NCI-H1930 (cell line): ENCODE results near the gene HPSE2.
"Not testable (repeated sequence)": the region's sequence is repeated elsewhere in the genome, so short reads cannot be mapped to it uniquely, and the experiment has no call there.

ENCODE experiments used
- DNase-seq, 2 experiments: peaks; one replicate each; lab custom pipeline; 2025; lab: John Stamatoyannopoulos, UW

The HPSE2 gene

DNA sequence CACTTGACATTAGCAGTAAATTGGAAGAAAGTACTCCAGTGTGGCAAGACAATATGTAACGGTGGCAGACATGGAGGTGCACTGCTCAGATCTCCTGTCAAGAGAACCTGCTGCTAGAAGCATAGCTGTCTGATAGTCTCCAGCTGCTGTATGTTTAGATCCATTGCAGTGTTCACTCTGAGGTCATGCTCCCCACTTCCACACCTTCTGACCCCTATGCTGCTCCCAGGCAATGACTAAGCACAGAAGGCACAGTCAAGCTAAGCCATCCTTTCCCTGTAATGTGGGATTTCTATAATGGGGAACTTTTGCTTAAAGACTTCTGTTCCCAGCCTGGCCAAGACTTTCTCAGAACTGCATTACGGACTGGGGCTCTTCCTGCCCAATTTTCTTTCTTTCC is 315.8 kb downstream of the HPSE2 start:
- DNase-seq: no peak

DNA sequence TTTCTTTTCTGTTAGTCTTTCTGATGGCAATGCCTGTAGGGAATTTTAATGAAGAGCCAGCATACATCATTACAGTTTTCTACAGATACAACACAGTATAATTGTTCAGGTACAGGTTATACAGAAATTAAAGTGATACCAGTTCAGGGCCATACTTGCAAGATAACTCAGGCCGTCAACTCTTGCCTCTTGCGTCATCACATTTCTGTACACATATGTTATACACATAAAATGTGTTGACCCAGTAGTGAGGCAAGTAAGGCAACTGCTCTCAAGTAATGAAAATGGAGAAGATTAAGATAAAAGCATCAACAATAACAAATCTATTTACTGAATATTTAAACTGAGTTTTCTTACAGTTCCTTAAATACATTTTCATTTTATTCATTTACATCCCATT is 317.8 kb downstream of the HPSE2 start:
- no peak for DNase-seq

DNA sequence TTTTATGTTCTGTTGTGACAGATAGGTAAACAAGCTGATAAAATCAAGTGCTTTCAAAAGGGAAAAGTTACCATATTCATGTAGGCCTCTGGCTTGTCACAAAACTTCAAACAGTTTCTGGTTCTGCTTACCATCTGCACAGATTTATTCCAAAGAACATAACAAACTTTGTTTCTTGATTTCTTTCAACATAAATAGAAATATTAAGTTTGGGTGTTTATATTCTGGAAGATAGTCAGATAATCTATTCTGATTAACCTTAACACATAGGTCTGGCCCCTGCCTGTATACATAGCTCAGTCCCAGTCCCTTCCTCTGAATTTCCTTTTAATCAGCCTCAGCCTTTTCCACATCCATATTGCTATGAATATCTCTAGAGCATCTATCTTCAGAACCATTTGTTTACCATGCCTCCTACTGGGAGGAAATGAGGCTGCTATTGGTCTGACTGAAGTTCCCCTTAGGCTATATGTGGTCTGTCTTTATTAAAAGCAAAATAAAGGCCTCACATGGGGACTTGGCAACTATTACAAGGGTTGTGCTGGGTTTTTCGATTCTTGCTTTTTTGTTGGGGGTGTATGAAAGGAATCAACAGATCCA is 319.0 kb downstream of the HPSE2 start:
- DNase-seq: no peak

DNA sequence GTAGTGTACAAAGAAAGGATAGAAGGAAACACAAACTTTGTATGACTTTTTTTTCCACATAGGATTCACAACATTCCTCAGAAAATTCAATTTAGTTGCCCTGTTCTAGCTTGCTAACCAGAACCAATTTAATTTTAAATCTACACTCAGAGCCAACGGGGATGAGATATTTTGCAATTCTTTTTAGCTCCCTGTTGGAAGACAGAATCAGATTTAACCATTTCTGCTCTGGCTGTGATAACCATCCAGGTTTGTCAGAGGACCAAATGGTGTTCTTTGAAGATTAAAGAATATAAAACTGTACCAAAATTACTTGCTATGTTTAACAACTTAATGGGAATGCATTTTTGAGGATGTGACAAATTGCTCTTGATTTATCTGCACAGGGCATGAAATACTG is 319.7 kb downstream of the HPSE2 start:
- no peak for DNase-seq

DNA sequence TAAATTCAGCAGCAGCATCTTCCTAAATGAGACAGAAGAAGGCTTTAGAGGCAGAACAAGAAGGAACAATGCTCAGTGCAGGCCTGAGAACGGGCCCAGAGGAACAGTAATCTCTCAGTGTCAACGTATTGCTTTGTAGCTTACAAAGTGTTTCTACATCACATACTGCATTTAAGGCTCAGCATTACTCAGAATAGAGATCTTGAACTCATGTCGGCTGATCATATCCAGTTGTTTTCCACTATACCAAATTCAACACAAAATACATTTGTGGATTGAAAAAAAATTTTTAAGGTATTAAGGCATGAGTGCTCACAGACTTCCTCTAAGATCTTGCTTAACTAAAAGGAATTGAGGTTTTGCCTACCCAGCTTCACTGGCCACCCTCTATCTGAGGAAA is 325.1 kb downstream of the HPSE2 start:
- DNase-seq: no peak

DNA sequence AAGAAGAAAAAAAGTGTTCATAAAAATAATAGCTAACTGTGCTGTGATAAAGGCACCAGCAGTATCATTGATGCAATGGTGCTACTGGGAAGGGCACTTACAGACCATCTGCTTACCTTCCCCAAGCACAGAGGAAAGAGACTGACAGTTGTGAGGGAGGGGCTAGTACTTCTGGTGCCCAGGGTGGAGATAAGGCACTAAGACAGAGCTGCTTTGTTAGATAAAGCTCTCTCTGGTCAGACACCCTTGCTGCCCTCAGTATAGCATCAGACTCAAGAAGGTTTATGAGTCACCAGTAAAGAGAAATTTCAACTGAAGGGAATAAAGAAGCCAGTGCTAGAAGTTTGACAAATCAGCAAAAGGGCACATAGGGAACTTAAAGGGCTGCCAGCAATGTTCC is 325.6 kb downstream of the HPSE2 start:
- no peak for DNase-seq

DNA sequence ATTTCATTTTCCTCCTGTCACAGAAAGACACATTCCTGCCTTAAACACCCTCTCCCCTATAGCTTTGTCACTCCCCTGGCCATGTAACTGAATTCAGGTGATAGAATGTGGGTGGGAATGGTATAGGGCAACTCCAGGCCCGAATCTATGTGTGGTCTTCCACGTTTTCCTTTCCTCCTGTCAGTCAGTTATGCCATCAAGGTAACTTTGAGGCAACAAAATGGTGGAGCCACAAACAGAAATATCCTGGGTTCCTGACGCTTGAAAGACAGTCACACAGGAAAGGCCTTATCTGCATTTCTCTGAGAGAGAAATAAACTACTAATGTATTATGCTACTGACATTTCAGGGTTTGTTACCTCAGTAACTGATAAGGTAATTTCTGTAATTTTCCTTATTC is 326.8 kb downstream of the HPSE2 start:
- no peak for DNase-seq

DNA sequence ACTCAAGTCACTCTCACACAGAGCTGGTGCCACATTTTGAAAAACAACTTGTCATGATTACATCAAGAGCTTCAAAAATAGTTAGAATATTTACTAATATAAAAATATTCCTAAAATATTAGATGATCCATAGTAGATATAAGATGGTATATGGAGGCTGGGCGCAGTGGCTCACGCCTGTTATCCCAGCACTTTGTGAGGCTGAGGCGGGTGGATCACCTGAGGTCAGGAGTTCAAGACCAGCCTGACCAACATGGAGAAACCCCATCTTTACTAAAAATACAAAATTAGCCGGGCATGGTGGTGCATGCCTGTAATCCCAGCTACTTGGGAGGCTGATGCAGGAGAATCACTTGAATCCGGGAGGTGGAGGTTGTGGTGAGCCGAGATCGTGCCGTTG is 327.4 kb downstream of the HPSE2 start:
- DNase-seq: not testable (repeated sequence)

DNA sequence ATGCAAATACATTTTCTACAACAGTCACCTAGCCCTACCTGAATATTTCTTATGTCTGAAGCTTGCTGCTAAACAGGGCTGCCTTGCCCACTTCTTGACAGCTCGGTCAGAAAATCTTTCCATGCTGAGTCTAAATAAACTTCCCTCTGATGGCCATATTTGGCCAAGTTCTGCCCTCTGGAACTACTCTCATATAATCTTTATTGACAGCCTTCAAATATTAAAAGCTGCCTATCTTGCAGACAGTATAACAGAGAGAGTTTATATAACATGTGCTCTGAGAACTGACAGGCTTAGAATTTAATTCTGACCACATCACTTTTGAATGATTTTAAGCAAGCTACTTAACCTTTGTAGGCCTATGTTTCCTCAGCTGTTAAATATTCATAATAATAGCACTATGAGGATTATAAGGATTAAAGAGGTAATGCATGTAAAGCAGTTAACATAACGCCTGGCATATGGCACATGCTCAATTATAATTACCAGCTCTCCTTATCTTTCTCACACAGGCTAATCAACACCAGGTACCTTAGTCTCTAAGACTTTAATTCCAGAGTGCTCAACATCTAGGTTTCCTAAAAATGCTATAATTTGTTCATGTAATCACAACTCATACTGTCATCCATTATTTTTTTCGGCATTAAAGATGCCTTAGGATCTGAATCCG is 334.1 kb downstream of the HPSE2 start:
- DNase-seq: no peak

DNA sequence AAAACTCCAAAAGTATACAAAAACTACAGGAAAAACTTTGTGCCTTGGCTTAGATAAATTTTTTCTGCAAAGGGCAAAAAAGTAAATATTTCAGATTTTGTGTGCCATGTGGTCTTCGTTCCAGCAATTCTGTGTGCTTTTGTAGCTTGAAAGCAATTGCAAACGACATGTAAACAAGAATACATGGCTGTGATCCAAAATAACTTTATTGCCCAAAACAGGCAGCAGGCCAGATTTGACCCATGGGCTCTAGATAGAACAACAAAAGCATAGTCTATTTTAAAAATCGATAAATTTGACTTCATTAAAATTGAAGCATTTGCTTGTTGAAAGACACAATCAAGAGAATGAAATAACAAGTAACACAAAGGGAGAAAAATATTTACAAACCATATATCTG is 336.6 kb downstream of the HPSE2 start:
- DNase-seq: no peak

DNA sequence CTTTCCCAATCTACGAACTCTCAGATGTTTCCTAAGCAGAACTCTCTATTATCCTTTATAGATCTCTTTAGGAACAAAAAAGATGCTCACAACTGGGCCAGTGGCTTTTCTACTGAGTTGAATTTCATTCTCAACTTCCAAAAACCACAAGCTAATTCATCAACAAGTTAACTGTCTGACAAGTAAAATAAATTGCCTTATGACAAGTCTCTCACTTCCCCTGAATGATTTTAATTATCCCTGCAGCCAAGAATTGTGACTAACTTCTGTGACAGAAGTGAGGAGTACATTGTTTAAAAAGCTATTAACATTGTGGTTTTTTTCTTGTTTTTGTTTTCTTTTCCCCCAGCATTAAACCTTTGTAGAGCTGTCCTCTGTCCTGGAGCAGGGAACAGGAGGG is 343.1 kb downstream of the HPSE2 start:
- DNase-seq: no peak

DNA sequence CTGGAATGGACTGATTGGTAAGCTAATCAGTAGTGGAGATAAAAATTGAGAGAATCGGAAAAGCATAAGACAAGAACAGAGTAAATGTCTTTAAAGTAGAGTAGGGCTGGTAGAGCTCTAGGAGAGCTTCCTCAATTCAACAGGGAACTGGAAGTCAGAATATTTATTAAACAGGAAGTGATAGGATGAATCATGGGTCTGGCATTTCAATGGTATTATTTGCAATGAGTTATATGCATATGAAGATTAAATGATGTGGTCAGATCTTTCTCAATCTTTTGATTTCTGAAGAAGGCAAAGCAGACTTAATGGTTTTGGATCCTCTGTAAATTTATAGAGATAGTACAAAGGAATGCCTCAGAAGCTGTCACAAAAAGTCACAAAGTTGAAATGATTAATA is 349.0 kb downstream of the HPSE2 start:
- no peak for DNase-seq

DNA sequence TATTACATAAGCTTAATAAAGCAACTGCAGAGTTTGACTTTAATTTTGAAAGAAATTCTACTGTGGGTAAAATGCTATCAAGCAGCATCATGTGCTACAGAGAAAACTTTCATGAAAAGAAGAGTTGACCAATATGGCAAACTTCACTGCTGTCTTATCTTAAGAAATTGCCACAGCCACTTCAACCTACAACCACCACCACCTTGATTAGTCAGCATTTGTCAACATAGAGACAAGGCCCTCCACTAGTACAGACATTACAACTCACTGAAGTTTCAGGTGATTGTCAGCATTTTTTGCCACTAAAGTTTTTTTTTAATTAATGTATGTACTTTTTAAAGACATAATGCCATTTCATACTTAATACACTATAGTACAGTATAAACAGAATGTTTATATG is 350.3 kb downstream of the HPSE2 start:
- no peak for DNase-seq

DNA sequence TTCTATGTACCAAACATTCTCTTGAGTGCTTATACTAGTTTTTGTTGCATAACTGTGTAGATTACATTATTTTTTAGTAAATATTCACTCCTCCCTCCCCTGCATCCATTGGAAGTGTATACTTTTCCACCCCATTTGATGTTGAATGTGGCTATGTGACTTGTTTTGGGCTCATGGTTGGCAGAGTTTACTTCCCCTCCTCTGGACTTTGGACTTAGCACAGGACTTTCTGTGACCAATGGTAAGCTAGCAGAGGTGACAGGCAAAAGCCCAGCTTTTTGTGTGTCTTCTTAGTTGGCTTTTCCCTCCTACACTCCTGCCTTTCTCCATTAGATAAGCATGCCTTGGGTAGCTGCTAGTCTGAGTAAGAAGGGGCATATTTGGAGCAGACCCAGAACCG is 353.9 kb downstream of the HPSE2 start:
- no peak for DNase-seq

DNA sequence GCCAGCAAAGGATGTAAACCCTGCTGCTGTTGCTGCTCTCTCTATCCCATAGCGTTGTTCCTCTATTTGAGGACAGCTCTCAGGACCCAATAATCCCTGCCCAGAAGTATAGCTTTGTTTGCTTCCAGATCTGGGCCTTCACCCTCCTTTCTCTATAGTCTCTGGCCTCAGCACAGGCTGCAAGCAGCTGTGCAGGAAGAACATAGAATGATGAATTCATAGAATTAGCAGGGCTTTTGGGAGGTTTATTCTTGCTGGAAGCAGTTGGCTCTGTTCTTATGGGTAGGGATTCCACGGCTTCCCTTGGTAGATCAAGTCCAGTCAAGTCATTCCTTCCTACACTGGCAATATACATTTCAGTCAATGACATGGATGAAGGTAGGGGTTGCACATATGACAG is 354.7 kb downstream of the HPSE2 start:
- no peak for DNase-seq

DNA sequence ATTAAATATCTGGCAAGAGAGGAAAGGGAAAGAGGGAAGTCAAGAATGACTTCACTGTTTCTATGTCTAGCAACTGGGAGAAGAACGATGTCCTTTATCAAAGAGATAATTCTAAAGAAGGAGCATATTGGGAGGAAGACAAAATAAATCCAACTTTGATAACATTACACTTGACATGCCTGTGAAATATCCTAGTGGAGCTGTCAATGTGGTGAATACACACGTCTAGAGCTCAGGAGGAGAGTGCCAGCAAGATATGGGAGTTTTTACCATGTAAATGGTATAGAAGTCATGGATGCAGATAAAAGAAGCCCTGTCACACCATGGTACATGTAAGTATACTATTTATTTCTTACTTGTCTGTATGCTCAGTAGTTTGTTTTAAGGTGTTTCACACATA is 356.7 kb downstream of the HPSE2 start:
- no peak for DNase-seq

DNA sequence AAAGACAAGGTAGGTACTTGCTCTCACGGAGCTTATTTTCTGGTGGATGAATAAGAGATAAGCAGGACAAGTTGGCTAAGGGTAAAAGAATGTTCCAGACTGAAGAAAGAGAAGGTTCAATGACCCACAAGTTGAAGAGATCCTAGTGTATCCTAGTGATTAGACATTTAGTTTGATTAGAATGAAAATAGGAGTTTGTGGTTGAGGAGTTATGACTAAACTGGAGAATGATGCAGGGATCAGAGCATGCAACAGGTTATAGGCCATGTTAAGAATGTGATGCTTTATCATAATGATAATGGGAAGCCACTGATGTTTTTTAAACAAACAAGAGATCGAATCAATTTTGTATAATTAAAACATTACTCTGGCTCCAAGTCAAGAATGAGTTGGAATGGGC is 357.2 kb downstream of the HPSE2 start:
- DNase-seq: no peak

DNA sequence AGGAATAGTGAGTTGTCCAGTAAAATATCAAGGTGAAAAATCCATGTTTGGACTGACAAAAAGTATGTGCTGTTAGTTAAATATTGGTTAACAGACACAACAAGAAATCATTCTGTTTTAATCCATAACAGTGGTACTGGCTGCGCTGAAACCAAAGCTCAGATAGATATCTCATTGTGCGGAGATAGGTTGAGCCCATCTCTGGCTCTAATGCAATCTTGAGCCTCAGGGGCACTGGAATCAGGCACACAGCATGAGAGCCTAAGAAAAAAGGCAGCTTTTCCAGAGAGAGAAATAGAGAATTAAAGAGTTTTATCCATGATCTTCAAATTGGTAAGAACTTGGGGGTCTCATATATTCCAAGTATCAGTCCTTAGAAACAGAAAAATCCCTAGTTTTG is 373.7 kb downstream of the HPSE2 start:
- no peak for DNase-seq

DNA sequence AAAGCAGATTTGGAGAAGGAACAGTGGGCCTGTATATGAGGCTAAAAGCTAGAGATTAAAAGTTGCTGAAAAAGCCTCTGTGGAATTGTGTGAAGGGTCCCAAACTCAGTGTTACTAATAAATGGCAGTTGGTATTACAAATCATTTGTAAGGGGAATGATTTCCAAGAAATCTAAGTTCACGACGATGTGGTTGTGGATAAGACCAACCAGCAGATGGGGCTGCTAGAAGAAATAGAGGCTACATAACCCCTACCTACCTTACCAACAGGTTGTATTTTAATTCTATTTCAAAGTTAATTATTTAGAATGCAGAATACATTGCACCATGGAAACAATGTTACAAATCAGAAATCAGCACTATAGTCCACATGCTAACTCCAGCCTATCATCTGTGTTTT is 377.1 kb downstream of the HPSE2 start:
- DNase-seq: no peak

DNA sequence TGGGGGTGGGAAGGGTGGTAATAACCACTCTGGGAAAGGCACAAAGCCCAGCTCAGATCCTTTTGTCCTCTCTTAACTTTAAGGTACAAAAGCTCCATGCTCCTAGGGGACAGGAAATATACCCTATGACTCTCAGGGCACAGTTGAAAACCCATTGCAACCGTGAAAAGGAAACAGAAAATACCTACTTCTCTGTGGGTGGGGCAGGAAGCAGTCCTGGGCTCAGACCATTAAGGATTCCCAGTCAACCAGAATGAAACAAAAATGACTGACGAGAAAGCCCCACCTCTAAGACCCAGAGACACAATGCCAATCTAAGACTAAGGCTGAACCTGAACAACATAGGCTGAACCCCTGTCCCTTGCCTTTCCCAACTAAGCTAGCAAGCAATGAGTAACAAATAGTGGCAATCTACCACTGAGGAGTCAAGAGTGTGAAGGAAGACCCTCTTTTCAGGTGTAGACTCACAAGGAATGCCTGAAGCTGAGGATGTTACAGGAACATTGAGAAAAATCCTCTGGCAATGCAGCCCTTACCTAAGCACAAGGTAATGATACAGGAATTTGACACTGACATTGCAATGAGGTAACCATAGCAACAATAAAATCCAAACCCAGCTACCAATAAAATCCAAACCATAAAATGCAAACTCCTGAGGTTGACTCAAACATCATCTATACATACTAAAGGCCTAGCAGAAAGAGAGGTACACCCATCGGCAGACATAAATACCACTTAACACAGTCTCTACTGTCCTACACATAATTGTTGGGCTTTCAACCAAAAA is 380.1 kb downstream of the HPSE2 start:
- no peak for DNase-seq

DNA sequence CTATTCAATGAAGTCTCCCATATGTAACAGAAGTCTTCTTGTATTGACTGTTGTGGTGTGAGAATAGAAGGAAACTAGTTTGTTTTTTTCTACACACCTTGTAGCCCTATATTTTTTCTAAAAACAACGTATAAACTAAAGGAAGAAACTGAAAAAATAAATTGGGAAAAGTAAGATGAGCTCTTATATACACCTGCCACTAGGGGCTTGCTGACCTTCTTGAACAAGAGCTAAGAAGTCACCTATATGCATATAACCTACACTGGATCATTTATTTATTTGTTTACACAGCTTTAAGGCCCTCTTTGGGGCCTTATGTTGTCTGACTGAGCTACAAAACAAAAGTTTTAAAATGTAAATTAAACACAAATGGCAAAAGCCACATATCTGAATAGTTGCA is 383.0 kb downstream of the HPSE2 start:
- DNase-seq: no peak

DNA sequence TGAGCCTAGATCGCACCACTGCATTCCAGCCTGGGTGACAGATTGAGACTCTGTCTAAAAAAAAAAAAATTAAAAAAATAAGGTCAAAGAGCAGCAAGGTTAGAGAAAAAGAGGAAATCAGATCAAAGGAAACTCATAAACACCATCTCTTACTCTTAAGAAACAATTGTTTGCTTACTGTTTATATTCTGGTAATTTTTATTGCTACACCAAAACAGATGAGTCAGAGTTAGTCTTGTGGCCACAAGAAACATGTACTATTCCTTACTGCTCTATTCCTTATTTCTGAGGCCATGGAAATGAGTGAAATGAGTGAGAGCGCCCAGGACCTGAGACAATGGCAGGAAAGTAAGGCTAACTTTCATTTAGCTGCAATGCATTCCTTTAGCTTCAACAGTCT is 387.3 kb downstream of the HPSE2 start:
- DNase-seq: no peak

DNA sequence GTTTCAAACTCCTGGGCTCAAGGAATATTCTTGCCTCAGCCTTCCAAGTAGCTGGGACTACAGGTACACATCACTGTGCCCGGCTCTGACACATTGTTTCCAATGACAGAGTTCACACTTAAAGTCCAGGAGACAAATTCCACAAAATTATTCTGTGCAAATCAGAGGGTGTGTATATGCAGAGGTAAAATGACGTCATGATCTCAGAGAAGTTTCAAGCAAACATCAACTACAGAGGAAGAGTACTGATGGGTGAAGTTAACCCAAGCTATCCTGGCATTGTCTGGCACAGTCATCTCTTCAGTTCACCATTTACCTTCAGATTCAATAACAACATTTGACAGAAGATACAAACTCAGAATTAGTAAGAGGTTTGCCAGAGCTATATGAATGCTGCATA is 388.9 kb downstream of the HPSE2 start:
- no peak for DNase-seq

DNA sequence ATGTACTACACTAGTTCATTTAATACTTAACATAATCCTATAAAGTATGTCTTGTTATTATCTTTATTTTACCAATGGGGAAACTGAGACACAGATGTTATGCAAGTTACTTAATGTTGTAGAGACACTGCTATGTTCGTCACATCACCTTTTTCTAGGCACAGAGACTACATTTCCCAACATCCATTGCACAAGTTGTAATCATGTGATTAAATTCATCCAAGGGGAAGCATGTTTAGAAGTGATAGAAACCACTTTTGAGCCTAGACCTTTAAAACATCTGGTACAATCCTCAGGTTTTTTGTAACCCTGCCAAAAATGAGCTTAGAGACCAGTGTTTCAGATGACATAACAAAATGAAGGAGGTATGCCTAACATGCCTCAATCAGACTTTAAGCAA is 402.1 kb downstream of the HPSE2 start:
- no peak for DNase-seq
